Erythroblast (primary cell): ENCODE measurements around the gene SIK2.

ENCODE experiments used
- DNase-seq, 2 experiments: peaks; one replicate each; lab custom pipeline; 2025; lab: John Stamatoyannopoulos, UW
- GATA1 ChIP-seq: IDR thresholded peaks from 2 replicates; pipeline ENCODE4 v1.6.1; 2011; ENCODE audit warnings: low read depth, mild to moderate bottlenecking, control low read depth, low read length, moderate library complexity
- POLR2A ChIP-seq: IDR thresholded peaks from 2 replicates; pipeline ENCODE4 v1.6.1; 2011; ENCODE audit warnings: mild to moderate bottlenecking, low read length

The SIK2 gene

DNA sequence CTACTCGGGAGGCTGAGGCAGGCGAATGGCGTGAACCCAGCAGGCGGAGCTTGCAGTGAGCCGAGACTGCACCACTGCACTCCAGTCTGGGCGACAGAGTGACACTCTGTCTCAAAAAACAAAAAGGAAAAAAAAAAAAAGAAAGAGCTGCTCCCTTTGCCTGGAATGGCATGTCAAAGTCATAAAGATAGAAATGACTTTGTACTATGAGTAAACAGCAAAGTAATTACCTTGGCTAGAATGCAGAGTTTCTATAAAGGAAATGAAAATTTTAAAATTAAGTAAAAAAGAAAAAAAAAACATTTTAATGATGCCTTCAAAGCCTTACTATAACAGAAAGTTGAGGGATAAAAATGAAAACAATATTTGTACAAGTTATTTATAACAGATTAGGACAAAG is 153.8 kb downstream of the SIK2 start:
- no peak for DNase-seq
- TF ChIP-seq POLR2A (no peak), GATA1 (no peak)

DNA sequence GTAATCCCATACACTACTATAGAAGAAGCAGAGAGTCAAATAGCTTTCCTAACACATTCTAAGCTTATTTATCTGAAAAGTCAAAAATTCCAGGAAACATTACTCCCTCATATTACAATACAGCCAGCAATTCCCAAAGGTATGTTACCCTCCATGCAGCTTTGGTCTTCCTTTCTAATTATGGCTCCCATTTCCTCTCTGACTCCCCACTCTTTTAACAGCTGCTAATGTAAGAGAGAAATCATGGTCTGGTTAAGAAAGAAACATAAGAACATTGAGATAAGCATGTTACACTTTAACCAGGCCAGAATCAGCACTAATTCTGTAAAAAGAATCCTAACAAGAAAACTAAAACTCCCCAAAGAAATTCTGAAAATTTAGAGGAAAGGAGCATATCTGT is 157.1 kb downstream of the SIK2 start:
- TF ChIP-seq POLR2A: no peak
- TF ChIP-seq GATA1: no peak
- no peak for DNase-seq

DNA sequence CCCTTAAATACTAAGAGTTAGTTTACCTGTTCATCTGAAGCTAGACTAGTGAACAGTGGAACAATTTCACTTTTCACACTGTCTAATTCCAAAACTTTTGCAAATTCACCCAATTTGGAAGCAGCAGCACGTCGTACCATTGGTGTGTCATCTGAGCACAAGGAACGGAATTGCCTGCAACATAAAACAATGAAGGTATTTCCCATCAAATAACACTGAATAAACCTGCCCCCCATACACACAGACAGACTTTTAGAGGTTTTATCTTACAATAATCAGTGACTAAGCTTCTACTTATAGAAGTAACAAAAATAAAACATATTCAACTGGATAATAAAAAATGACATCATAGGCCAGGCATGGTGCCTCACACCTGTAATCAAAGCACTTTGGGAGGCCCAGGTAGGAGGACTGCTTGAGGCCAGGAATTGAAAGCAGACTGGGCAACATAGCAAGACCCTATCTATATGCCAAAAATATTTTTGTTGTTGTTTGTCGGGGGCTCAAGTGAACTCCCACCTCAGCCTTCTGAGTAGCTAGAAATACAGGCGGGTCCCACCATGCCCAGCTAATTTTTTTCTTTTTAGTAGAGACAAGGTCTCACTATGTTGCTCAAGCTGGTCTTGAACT is 157.6 kb downstream of the SIK2 start:
- TF ChIP-seq GATA1 (no peak), POLR2A (no peak)
- DNase-seq: no peak

DNA sequence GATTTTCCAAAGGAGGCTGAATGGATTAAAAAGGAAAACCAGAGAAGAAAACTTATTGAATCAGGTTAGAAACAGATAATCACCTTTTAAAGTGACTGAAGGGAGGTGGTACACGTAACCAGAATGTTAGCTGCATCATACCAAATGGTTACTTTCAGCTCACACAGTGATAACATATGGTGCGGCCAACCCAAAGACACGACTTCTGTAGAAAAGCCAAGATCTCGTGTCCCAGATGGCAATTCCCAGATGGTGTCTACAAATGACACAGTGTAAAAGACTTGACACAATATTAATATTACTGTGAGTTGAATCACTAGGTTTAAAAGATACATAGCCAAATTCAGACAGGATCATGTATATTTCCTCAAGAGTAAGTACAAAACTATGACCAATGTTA is 158.8 kb downstream of the SIK2 start:
- DNase-seq: no peak
- no peak for TF ChIP-seq GATA1
- no peak for TF ChIP-seq POLR2A

DNA sequence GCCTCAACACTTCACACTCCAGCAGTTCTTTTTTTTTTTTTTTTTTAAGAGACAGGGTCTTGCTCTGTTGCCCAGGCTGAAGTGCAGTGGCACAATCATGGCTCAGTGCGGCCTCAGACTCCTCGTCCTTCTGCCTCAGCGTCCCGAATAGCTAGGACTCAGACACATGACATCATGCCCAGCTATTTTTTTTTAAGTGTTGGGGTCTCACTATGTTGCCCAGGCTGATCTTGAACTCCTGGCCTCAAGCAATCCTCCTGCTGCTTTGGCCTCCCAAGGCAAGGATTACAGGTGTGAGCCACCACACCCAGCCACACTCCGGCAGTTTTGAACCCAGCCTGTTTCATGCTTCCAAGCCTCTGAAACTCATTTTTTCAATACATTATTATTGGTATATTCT is 160.3 kb downstream of the SIK2 start:
- TF ChIP-seq GATA1 (no peak), POLR2A (no peak)
- DNase-seq: no peak

DNA sequence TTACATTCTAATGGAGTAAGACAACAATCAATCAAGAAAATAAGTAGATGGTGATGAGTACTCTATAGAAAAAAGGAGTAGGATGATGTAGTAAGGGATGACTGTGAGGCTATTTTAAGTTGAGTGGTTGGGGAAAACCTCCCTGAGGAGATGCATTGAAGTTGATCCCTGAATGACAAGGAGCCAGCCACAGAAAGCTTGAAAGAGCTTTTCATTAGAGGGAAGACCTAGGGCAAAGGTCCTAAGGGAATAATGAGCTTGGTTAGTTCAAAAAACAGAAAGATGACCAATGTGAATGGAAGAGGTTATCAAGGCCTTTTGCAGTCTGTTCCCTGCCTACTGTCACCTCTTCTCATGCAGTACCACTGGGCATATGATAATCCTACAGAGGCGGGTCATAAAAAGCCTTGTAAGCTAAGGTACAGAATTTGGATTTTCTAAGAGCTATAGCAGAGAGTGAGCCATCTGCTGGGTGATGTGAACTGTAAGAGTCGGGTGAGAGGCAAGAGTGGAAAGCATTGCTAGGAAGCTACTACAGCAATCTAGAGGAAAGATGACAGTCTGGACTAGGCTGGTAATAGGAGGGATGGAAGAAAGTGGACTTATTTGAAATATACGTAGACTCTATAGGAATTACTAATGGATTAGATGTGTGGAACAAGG is 160.9 kb downstream of the SIK2 start:
- no peak for DNase-seq
- TF ChIP-seq GATA1 (no peak), POLR2A (no peak)

DNA sequence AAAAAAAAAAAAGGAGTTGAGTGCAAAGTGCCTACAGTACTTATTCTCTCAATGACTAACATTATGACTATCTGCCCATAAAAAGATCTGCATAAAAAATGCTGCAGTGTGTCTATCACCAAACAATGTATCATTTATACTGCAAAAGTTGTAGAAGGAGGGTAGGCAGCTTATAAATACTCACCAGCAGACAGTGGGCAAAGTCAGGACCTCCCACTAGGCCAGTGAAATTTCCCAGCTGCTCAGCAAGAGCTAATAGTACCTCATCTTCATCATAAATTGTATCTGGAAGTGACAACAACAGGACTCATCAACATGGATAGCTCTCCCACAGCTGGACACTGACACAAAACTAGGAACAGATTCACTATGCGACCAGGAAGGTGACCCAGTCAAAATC is 162.4 kb downstream of the SIK2 start:
- TF ChIP-seq GATA1 (no peak), POLR2A (no peak)
- peak in 1 of 2 experiments; percentile 43 for DNase-seq

DNA sequence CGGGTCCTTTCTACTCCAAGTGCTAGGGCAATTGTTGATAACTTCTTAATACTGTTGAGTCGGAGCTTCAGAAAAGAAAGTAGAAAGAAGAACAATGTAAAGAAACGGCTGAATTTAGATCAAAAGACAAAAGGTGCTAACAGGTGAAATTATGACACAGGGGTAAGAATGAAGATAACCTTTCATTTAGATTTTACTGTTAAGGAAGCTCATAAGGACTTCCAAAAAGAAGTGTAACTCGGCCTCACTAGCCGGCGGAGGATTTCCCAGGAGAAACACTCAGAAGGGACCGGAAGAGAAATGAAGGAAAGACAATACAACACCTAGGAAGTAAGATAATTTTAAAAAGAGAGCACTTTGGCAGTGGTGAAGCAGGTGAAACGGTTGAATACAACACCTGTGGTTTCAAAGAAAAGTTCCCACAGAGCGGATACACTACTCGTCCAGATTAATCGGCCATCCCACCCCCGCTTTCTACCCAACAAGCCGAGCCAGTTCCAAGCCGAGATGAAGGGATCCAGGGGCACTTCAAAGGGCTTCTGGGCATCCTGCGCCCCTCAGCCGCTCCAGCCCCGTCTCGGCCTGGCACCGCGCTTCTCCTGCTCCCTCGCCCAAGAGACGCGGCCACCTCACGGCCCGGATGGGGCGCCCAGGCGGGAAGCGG is 163.2 kb downstream of the SIK2 start:
- TF ChIP-seq GATA1 (no peak), POLR2A (no peak)
- DNase-seq: peak; percentile 37 to 55

DNA sequence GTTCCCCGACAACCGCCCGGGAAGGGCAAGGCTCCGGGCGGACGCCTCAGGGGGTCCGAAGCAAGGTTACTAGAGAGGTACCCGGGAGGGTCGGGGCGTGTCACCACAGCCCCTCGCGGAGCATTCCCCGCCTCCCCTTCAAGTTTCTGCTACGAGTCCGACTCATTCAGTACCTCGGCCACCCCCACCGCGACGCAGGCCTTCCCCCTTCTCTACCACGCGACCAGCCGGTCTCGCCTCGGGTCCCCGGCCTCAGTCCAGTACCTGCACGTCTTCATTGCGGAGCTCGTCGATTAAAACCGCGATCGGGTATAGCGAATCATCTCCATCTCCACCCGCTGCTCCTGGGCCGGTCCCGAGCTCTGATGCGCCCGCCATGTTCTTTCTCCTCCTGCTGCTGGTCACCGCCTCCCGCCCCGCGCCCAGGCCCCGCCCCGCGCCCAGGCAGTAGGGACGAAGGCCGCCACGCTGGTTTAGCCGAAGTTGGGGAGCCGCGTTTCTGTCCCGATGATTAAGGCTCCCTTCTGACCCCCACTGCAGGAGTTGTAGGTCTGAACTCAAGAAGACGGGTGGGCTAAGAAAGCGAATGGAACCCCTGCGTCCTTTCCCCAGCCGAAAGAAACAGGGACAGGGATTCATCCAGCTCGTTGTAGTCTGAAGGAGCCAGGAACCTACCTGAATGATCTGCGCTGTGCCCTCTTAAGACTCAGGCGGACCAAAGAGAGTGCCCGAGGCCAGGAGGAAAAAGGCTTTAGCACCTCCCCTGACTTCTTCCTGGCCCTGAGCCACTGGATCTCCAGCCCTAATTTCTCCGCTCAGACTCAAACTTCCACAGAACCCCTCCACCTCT is 164.0 kb downstream of the SIK2 start, which contains the start of gene PPP2R1B:
TSS of gene PPP2R1B (minus strand) at position 406 of the 850 bp plus-strand sequence. CDS start at position 378, 28 bp downstream.
- peak; percentile 85 for TF ChIP-seq POLR2A
- no peak for TF ChIP-seq GATA1
- peak; percentile 84 to 89 for DNase-seq

DNA sequence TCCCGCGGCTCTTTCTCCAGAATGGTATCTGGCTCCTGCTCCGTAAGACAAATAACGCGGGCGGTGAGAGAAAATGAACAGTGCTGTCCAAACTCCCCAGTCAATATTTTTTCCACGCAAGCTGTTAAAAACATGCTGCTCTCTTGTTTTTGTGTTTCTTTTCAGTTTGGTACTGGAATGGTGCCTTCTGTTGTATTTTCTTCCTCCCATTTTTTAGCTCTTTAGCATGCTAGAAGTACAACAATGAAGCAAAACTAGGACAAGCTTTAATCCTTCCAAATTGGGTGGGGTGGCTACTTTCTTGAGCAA is 164.5 kb downstream of the SIK2 start:
- DNase-seq: peak in 1 of 2 experiments; percentile 63
- TF ChIP-seq GATA1 (no peak), POLR2A (no peak)

DNA sequence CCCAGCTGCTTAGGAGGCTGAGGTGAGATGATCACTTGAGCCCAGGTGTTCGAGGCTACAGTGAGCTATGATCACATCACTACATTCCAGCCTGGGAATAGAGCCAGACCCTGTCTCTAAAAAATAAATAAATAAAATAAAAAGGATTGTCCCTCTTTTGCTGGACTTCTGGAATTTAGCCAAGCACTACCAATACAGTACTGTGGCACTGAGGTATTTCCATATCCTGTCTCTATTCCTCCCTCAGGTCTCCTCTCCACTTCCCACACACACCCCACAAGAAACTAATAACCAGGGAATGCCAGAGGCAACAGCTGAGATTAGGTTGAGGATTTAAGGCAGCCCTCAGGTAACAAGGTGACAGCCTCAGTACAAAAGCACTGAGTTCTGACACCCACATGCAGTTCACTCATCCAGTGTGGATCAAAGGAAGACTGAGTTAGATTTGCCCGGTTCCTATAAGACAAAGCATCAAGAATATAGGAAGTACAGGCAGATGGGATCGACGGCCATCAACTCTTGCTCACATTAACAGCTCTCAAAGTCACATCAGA is 168.4 kb downstream of the SIK2 start:
- TF ChIP-seq POLR2A: no peak
- TF ChIP-seq GATA1: no peak
- DNase-seq: no peak

DNA sequence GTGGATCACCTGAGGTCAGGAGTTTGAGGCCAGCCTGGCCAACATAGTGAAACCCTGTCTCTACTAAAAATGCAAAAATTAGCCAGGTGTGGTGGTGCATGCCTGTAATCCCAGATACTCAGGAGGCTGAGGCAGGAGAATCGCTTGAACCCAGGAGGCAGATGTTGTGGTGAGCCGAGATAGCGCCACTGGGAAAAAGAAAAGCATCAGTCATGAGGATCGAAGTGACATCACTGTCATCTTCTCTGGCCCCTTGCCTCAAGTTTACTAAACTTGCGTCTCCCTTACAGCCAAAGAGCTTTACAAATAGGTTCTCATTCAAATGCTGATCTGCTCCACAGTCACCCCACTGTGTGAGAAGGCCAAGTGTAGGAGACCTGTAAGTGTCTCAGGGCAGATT is 169.0 kb downstream of the SIK2 start:
- peak in 1 of 2 experiments; percentile 14 for DNase-seq

DNA sequence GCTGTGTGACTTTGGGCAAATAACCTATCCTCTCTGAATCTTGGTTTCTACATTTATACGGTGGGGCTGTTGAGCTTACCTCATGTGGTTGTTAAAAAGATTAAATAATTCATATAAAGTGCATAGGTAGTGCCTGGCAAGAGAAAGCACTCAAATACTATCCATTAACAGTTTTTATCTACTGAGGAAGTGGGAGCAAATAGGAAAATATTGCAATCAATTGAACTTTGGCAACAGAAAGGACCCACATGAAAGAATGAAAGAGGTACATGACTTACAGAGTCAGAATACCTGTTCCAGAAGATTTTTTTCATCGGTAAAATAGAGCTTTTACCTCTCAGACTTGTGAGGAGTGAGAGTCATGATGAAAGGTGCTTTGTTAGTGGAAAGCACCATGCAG is 170.3 kb downstream of the SIK2 start:
- no peak for DNase-seq

More for the DNA sequence above, 170.3 kb downstream of the SIK2 start:
- TF ChIP-seq GATA1 (no peak), POLR2A (no peak)
